HepG2 (cell line): ENCODE results near the gene INTS12. TPM values are rescaled to one million over a fixed set of nuclear protein-coding genes. Genes with fewer than 3 reads are reported as not detected.

ENCODE experiments used
- ATAC-seq: fragments of 200-7000 bp; cut with Tn5 transposase; 3 replicates; pipeline ENCODE4 v1.9.1; 2020; ENCODE audit warnings: mild to moderate bottlenecking, moderate library complexity
- BruUV-seq: library from RNA; stranded (reverse); fragments of 400-500 nt; replicated peaks from 2 replicates; lab custom pipeline; 2021; lab: Mats Ljungman, UMichigan
- CTCF ChIA-PET: fragments of 300-600 bp; formaldehyde crosslinking; extraction: SDS; loops from one replicate; lab custom pipeline; 2021; ENCODE audit warnings: low total read pairs, inconsistent platforms, low intra/inter-chr PET ratio; lab: Yijun Ruan, JAX
- POLR2A ChIA-PET: fragments of 350-600 bp; sonication (Branson Sonifier 250); formaldehyde crosslinking; loops from one replicate; lab custom pipeline; 2020; ENCODE audit warnings: antibody characterized with exemption, inconsistent platforms; lab: Yijun Ruan, JAX
- DNase-seq: peaks from one replicate; pipeline ENCODE4 v3.0.0-alpha.2; 2015; ENCODE audit warnings: low spot score
- FAIRE-seq: peaks from 3 replicates; lab custom pipeline; 2011; peaks lifted over from hg19 to GRCh38; lab: Jason Lieb, UNC
- H2AFZ ChIP-seq: one replicate; pipeline ENCODE4 v1.6.1; 2011; ENCODE audit warnings: low read length, inconsistent platforms
- H3K27ac ChIP-seq: fragments of 300-600 bp; 3 replicates; pipeline ENCODE4 v1.8.0; 2011; ENCODE audit warnings: mixed run types, mild to moderate bottlenecking, mixed read lengths, low read length, inconsistent platforms; ENCODE audit not compliant: insufficient read depth; ENCODE audit errors: extremely low read length
- H3K27me3 ChIP-seq, 2 experiments: fragments of 200-600 bp in 1 of 2; 2 replicates in 1 of 2; 3 replicates in 1 of 2; pipeline versions ENCODE4 v1.6.0 to v1.8.0; 2011; ENCODE audit warnings: low read length in 2 of 2, mild to moderate bottlenecking in 2 of 2, moderate library complexity in 2 of 2, inconsistent platforms in 1 of 2; ENCODE audit not compliant: insufficient read depth in 2 of 2, control insufficient read depth in 1 of 2
- H3K36me3 ChIP-seq, 2 experiments: fragments of 200-600 bp in 1 of 2; replicated peaks in 1 of 2; 2 replicates in 1 of 2; 3 replicates in 1 of 2; pipeline versions ENCODE4 v1.5.1 to v1.8.0; 2011; ENCODE audit warnings: low read length in 2 of 2, inconsistent platforms in 1 of 2; ENCODE audit not compliant: insufficient read depth in 2 of 2, control insufficient read depth in 1 of 2
- H3K4me1 ChIP-seq: 2 replicates; pipeline ENCODE4 v1.5.1; 2012; ENCODE audit warnings: low read length, inconsistent platforms; ENCODE audit not compliant: insufficient read depth
- H3K4me2 ChIP-seq: 2 replicates; pipeline ENCODE4 v1.6.0; 2011; ENCODE audit warnings: low read depth, low read length, inconsistent platforms
- H3K4me3 ChIP-seq, 3 experiments: fragments of 200-600 bp in 1 of 3; sonication (generic), shearing (Covaris generic) in 1 of 3; replicated peaks in 1 of 3; 2 replicates each; pipeline ENCODE4 v1.5.1; 2011 to 2016; ENCODE audit warnings: low read length in 3 of 3, inconsistent platforms in 2 of 3, low read depth in 2 of 3, mild to moderate bottlenecking in 2 of 3, control low read depth in 1 of 3, mixed read lengths in 1 of 3; ENCODE audit not compliant: insufficient read depth in 1 of 3
- H3K79me2 ChIP-seq: one replicate; pipeline ENCODE4 v1.6.1; 2011; ENCODE audit warnings: low read length, inconsistent platforms; ENCODE audit not compliant: insufficient read depth
- H3K9ac ChIP-seq: 2 replicates; pipeline ENCODE4 v1.6.0; 2011; ENCODE audit warnings: mild to moderate bottlenecking, low read depth, low read length, inconsistent platforms; ENCODE audit not compliant: insufficient read depth
- H3K9me3 ChIP-seq: 2 replicates; pipeline ENCODE4 v1.5.1; 2012; ENCODE audit warnings: mild to moderate bottlenecking, low read length
- H4K20me1 ChIP-seq: 2 replicates; pipeline ENCODE4 v1.6.0; 2011; ENCODE audit warnings: inconsistent platforms, mild to moderate bottlenecking, low read length, moderate library complexity; ENCODE audit not compliant: insufficient read depth
- ATAD3A ChIP-seq: sonication (generic); formaldehyde crosslinking; IDR thresholded peaks from 2 replicates; pipeline ENCODE4 v1.4.0; 2020; ENCODE audit warnings: missing genetic modification reagents
- IKZF1 ChIP-seq: fragments of 450-650 bp; IDR thresholded peaks from 2 replicates; pipeline ENCODE4 v1.7.1; 2016
- KMT2B ChIP-seq: IDR thresholded peaks from 2 replicates; pipeline ENCODE4 v1.6.1; 2016; ENCODE audit warnings: missing genetic modification reagents, missing compliant biosample characterization
- SNAI1 ChIP-seq: sonication (generic); formaldehyde crosslinking; IDR thresholded peaks from 2 replicates; pipeline ENCODE4 v1.5.0; 2020; ENCODE audit warnings: mild to moderate bottlenecking, missing genetic modification reagents, borderline replicate concordance
- SP1 ChIP-seq, 2 experiments: fragments of 450-650 bp in 1 of 2; sonication (generic) in 1 of 2; formaldehyde crosslinking in 1 of 2; IDR thresholded peaks; 2 replicates each; pipeline versions ENCODE4 v1.4.0 to v1.6.1; 2016 to 2020; ENCODE audit warnings: missing genetic modification reagents in 1 of 2
- STAG1 ChIP-seq: sonication (generic); formaldehyde crosslinking; IDR thresholded peaks from 2 replicates; pipeline ENCODE4 v1.4.0; 2020; ENCODE audit warnings: missing genetic modification reagents
- TBX2 ChIP-seq: sonication (generic); formaldehyde crosslinking; IDR thresholded peaks from 2 replicates; pipeline ENCODE4 v1.5.0; 2020; ENCODE audit warnings: missing genetic modification reagents, mild to moderate bottlenecking, borderline replicate concordance
- TEAD3 ChIP-seq: optimal IDR thresholded peaks from 2 replicates; pipeline ENCODE3; 2016; ENCODE audit warnings: borderline replicate concordance
- ZNF644 ChIP-seq: IDR thresholded peaks from 2 replicates; pipeline ENCODE4 v1.6.1; 2016; ENCODE audit warnings: low read depth
- ZNF841 ChIP-seq: sonication (generic); formaldehyde crosslinking; IDR thresholded peaks from 2 replicates; pipeline ENCODE4 v1.8.1; 2023; ENCODE audit warnings: missing genetic modification reagents, borderline replicate concordance
- WGBS: methylation state at CpG from one replicate; pipeline ENCODE4 v1.1.6; 2017; ENCODE audit warnings: low lambda C conversion rate; 5-methylcytosine and 5-hydroxymethylcytosine counted together
- in situ Hi-C: cut with HindIII; loops from 2 replicates; pipeline ENCODE4 v1.10.0; 2017; ENCODE audit warnings: low pct_unique_long_range_greater_than_20kb; ENCODE audit not compliant: extremely low pct_ligation_motif_present
- intact Hi-C: fragments of 100-400 bp; cut with micrococcal nuclease; formaldehyde crosslinking; loops from one replicate; pipeline ENCODE4 v1.10.0; 2022; ENCODE audit not compliant: unreplicated experiment
- polyA plus RNA-seq, 8 experiments: library from polyadenylated mRNA; depleted of rRNA in 3 of 8; stranded (reverse) in 7 of 8; unstranded in 1 of 8; fragments of >200 nt; fragmentation: Illumina TruSeq in 4 of 8; extraction: Trizol in 4 of 8; gene quantifications; 2 replicates each; pipeline versions ENCODE4 v1.2.1 to v1.2.3, GENCODE V29; 2011 to 2016; ENCODE audit warnings: low read depth in 4 of 8, missing spikeins in 1 of 8, mixed read lengths in 1 of 8; ENCODE audit not compliant: insufficient read depth in 1 of 8
- total RNA-seq, 5 experiments: library from RNA; depleted of rRNA; stranded (reverse); fragments of >200 nt; fragmentation: Illumina TruSeq; extraction: Trizol; gene quantifications; 2 replicates each; pipeline ENCODE4 v1.2.3, GENCODE V29; 2016; ENCODE audit warnings: low read depth in 1 of 5
- TF ChIP-seq, protein P1 (sequence below): sonication (generic); formaldehyde crosslinking; IDR thresholded peaks from 2 replicates; pipeline ENCODE4 v1.5.0; 2020; ENCODE audit warnings: mild to moderate bottlenecking, missing genetic modification reagents, moderate library complexity
- TF ChIP-seq, protein P2 (sequence below): sonication (generic); formaldehyde crosslinking; IDR thresholded peaks from 2 replicates; pipeline ENCODE4 v1.4.0; 2020; ENCODE audit warnings: missing genetic modification reagents, borderline replicate concordance
- TF ChIP-seq, protein P3 (sequence below): sonication (generic); formaldehyde crosslinking; conservative IDR thresholded peaks from 2 replicates; pipeline ENCODE4 v1.8.1; 2023; ENCODE audit warnings: missing genetic modification reagents
- TF ChIP-seq, protein P4 (sequence below): sonication (generic); formaldehyde crosslinking; IDR thresholded peaks from 2 replicates; pipeline ENCODE4 v1.8.0; 2022; ENCODE audit warnings: mild to moderate bottlenecking, missing genetic modification reagents; ENCODE audit not compliant: insufficient replicate concordance

The INTS12 gene
- total and polyA plus RNA-seq, 2 of the 13 experiments (the other 11 are each of a cell fraction or from before 2014, with no cell fraction given): 20.2 to 21.1 TPM

DNA sequence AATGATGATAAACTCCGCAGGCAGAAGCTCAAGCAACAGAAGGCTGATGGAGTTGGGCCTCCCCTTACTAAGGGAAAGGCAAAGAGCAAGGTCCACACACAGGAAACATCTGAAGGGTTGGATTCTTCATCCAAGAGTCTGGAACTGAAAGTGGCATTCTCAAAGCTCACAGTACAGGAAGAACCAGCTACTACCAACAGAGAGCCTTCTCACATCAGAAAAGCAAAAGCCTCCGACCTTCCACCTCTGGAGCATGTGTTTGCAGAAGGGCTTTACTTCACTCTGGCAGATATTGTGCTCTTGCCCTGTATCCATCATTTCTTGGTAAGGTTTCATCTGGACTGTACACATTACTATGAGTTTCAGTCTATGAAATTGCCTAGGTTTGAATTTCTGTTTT, 10.7 kb upstream of the INTS12 start (continued):
- TF ChIP-seq SP1 (IDR thresholded peaks at IDR 0.05) (no peak), SP1 (CRISPR knock-in tag; IDR thresholded peaks at IDR 0.05) (no peak), STAG1 (CRISPR knock-in tag) (0 out of 2 replicates have a peak, but pooled peaks have one; percentile 4)

DNA sequence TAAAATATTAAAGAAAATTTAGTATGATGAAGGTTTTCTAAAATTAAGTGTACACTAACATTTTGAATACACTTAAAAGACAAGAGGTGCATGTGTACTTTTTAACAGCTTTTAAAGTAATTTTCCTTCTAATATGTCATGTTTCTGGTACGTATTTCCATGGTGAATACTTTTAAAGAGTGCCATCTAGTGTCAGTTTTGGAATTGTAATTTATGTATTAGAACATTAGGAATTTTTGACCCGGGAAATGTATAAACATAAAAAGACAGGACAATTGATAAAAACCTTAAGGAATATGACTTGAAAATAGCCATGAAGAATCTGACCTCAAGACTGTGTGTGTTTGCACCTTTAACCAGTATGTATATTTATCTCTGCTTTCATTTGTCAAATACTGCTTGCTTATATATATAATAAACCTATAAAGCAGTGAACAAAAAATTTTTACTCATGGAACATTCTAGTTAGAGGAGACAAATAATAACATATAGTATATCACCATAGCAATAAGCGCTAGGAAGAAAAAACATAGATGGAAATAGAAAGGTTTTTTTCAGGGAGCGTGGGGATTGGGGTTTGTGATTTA, 7.3 kb upstream of the INTS12 start:
- Histone ChIP-seq H3K36me3 (no peaks in the 10 kb centered on the region; a peak in 1 of 5 replicates), H3K4me1 (peaks cover 25% of the 10 kb centered on the region), H2AFZ (no peak overlapping the region), H3K4me3 (no peak overlapping the region), H4K20me1 (no peaks in the 10 kb centered on the region), H3K79me2 (peaks cover 21% of the 10 kb centered on the region), H3K27me3 (no peaks in the 10 kb centered on the region), H3K9ac (no peak overlapping the region), H3K4me2 (0 out of 2 replicates have a peak overlapping the region, but pooled peaks have one; percentile 10), H3K27ac (no peak overlapping the region), H3K9me3 (no peaks in the 10 kb centered on the region)
- CTCF ChIA-PET: interaction anchor here (1.1 kb wide), 1 partner anchor 218 kb away, joined by 4 read pairs; no protein-coding TSS in a partner anchor
- TF ChIP-seq ZNF644 (CRISPR knock-in tag) (no peak), STAG1 (CRISPR knock-in tag) (peak; percentile 44), SNAI1 (no peak), TBX2 (CRISPR knock-in tag) (no peak), ATAD3A (CRISPR knock-in tag) (no peak), IKZF1 (no peak), TEAD3 (CRISPR knock-in tag) (no peak), KMT2B (CRISPR knock-in tag) (no peak), ZNF841 (CRISPR knock-in tag) (no peak)
- TF ChIP-seq, protein P1, sequence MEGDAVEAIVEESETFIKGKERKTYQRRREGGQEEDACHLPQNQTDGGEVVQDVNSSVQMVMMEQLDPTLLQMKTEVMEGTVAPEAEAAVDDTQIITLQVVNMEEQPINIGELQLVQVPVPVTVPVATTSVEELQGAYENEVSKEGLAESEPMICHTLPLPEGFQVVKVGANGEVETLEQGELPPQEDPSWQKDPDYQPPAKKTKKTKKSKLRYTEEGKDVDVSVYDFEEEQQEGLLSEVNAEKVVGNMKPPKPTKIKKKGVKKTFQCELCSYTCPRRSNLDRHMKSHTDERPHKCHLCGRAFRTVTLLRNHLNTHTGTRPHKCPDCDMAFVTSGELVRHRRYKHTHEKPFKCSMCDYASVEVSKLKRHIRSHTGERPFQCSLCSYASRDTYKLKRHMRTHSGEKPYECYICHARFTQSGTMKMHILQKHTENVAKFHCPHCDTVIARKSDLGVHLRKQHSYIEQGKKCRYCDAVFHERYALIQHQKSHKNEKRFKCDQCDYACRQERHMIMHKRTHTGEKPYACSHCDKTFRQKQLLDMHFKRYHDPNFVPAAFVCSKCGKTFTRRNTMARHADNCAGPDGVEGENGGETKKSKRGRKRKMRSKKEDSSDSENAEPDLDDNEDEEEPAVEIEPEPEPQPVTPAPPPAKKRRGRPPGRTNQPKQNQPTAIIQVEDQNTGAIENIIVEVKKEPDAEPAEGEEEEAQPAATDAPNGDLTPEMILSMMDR (CRISPR knock-in tag): peak; percentile 38; the same call in 1 of the 2 replicates
- TF ChIP-seq, protein P2, sequence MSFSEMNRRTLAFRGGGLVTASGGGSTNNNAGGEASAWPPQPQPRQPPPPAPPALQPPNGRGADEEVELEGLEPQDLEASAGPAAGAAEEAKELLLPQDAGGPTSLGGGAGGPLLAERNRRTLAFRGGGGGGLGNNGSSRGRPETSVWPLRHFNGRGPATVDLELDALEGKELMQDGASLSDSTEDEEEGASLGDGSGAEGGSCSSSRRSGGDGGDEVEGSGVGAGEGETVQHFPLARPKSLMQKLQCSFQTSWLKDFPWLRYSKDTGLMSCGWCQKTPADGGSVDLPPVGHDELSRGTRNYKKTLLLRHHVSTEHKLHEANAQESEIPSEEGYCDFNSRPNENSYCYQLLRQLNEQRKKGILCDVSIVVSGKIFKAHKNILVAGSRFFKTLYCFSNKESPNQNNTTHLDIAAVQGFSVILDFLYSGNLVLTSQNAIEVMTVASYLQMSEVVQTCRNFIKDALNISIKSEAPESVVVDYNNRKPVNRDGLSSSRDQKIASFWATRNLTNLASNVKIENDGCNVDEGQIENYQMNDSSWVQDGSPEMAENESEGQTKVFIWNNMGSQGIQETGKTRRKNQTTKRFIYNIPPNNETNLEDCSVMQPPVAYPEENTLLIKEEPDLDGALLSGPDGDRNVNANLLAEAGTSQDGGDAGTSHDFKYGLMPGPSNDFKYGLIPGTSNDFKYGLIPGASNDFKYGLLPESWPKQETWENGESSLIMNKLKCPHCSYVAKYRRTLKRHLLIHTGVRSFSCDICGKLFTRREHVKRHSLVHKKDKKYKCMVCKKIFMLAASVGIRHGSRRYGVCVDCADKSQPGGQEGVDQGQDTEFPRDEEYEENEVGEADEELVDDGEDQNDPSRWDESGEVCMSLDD (CRISPR knock-in tag): no peak
- TF ChIP-seq, protein P3, sequence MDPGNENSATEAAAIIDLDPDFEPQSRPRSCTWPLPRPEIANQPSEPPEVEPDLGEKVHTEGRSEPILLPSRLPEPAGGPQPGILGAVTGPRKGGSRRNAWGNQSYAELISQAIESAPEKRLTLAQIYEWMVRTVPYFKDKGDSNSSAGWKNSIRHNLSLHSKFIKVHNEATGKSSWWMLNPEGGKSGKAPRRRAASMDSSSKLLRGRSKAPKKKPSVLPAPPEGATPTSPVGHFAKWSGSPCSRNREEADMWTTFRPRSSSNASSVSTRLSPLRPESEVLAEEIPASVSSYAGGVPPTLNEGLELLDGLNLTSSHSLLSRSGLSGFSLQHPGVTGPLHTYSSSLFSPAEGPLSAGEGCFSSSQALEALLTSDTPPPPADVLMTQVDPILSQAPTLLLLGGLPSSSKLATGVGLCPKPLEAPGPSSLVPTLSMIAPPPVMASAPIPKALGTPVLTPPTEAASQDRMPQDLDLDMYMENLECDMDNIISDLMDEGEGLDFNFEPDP (CRISPR knock-in tag): no peak
- TF ChIP-seq, protein P4, sequence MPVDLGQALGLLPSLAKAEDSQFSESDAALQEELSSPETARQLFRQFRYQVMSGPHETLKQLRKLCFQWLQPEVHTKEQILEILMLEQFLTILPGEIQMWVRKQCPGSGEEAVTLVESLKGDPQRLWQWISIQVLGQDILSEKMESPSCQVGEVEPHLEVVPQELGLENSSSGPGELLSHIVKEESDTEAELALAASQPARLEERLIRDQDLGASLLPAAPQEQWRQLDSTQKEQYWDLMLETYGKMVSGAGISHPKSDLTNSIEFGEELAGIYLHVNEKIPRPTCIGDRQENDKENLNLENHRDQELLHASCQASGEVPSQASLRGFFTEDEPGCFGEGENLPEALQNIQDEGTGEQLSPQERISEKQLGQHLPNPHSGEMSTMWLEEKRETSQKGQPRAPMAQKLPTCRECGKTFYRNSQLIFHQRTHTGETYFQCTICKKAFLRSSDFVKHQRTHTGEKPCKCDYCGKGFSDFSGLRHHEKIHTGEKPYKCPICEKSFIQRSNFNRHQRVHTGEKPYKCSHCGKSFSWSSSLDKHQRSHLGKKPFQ: no peak
- DNase-seq (peak; percentile 28), ATAC-seq (no peak), FAIRE-seq (no peak)
- intact Hi-C loops (loop anchor here (1.0 kb wide), 2 partner anchors 195 to 218 kb away; no protein-coding TSS in a partner anchor), in situ Hi-C loops (no loop called here)
- no TSS peak for BruUV-seq
- POLR2A ChIA-PET: interaction anchor here (0.8 kb wide), 1 partner anchor 242 kb away, joined by 4 read pairs; the partner anchor contains the start of gene PPA2
- WGBS: 57% methylated on average over 4 of the region's 4 CpGs
